IMR-90 (cell line): ENCODE results near the gene TOR1AIP2. TPM values are rescaled to one million over a fixed set of nuclear protein-coding genes. Genes with fewer than 3 reads are reported as not detected.
"Not testable (repeated sequence)": the region's sequence is repeated elsewhere in the genome, so short reads cannot be mapped to it uniquely, and the experiment has no call there.

ENCODE experiments used
- ATAC-seq: fragments of 200-7000 bp; cut with Tn5 transposase; 2 replicates; pipeline ENCODE4 v1.9.1; 2020; ENCODE audit warnings: low read depth, mild to moderate bottlenecking, moderate library complexity
- BruUV-seq: library from RNA; stranded (reverse); fragments of 400-500 nt; replicated peaks from 2 replicates; lab custom pipeline; 2021; lab: Mats Ljungman, UMichigan
- CTCF ChIA-PET: fragments of 300-600 bp; formaldehyde crosslinking; extraction: SDS; loops from one replicate; lab custom pipeline; 2021; ENCODE audit warnings: antibody characterized with exemption; lab: Yijun Ruan, JAX
- POLR2A ChIA-PET: fragments of 300-600 bp; sonication (Branson Sonifier 250); formaldehyde crosslinking; loops from one replicate; lab custom pipeline; 2022; ENCODE audit warnings: antibody characterized with exemption; ENCODE audit not compliant: unreplicated experiment; lab: Charles Lee
- DNase-seq: peaks from one replicate; pipeline ENCODE4 v3.0.0; 2013
- H2AFZ ChIP-seq: replicated peaks from 2 replicates; pipeline ENCODE3; 2013; ENCODE audit warnings: low read length, mild to moderate bottlenecking; ENCODE audit not compliant: poor library complexity
- H2AK5ac ChIP-seq: 2 replicates; pipeline ENCODE4 v1.6.1; 2013; ENCODE audit warnings: low read depth, low read length, inconsistent platforms
- H2AK9ac ChIP-seq: replicated peaks from 2 replicates; pipeline ENCODE3; 2013; ENCODE audit warnings: mild to moderate bottlenecking, low read depth, low read length, moderate library complexity; ENCODE audit not compliant: poor library complexity
- H2BK120ac ChIP-seq: 2 replicates; pipeline ENCODE4 v1.6.1; 2013; ENCODE audit warnings: low read depth, low read length, inconsistent platforms
- H2BK15ac ChIP-seq: 3 replicates; pipeline ENCODE4 v1.6.1; 2013; ENCODE audit warnings: low read depth, low read length, inconsistent platforms
- H2BK20ac ChIP-seq: 2 replicates; pipeline ENCODE4 v1.6.1; 2013; ENCODE audit warnings: low read depth, mild to moderate bottlenecking, inconsistent platforms, low read length, moderate library complexity
- H2BK5ac ChIP-seq: 2 replicates; pipeline ENCODE4 v1.6.1; 2013; ENCODE audit warnings: mild to moderate bottlenecking, low read depth, low read length, inconsistent platforms; ENCODE audit not compliant: poor library complexity, severe bottlenecking
- H3K14ac ChIP-seq: replicated peaks from 2 replicates; pipeline ENCODE4 v1.6.1; 2013; ENCODE audit warnings: low read depth, low read length, inconsistent platforms
- H3K18ac ChIP-seq: 2 replicates; pipeline ENCODE4 v1.6.1; 2013; ENCODE audit warnings: low read depth, low read length, control low read depth
- H3K23ac ChIP-seq: 2 replicates; pipeline ENCODE4 v1.6.1; 2013; ENCODE audit warnings: low read depth, low read length, inconsistent platforms
- H3K27ac ChIP-seq: 2 replicates; pipeline ENCODE4 v1.5.1; 2013; ENCODE audit warnings: mild to moderate bottlenecking, control low read depth, low read length; ENCODE audit not compliant: insufficient read depth
- H3K27me3 ChIP-seq: 2 replicates; pipeline ENCODE4 v1.6.1; 2013; ENCODE audit warnings: low read length; ENCODE audit not compliant: control insufficient read depth, insufficient read depth
- H3K36me3 ChIP-seq: 2 replicates; pipeline ENCODE4 v1.6.1; 2013; ENCODE audit warnings: low read length, mixed read lengths; ENCODE audit not compliant: control insufficient read depth, insufficient read depth
- H3K4ac ChIP-seq: 2 replicates; pipeline ENCODE4 v1.6.1; 2013; ENCODE audit warnings: low read depth, low read length, inconsistent platforms
- H3K4me1 ChIP-seq: 2 replicates; pipeline ENCODE4 v1.6.1; 2013; ENCODE audit warnings: low read length, mixed read lengths; ENCODE audit not compliant: control insufficient read depth, insufficient read depth
- H3K4me2 ChIP-seq: 2 replicates; pipeline ENCODE4 v1.6.1; 2013; ENCODE audit warnings: low read depth, mild to moderate bottlenecking, control low read depth, low read length, moderate library complexity
- H3K4me3 ChIP-seq: 2 replicates; pipeline ENCODE4 v1.5.1; 2013; ENCODE audit warnings: low read depth, mild to moderate bottlenecking, control low read depth, low read length, moderate library complexity; ENCODE audit not compliant: insufficient read depth
- H3K56ac ChIP-seq: 2 replicates; pipeline ENCODE4 v1.6.1; 2013; ENCODE audit warnings: low read length, inconsistent platforms; ENCODE audit not compliant: insufficient read depth; ENCODE audit errors: extremely low read depth
- H3K79me1 ChIP-seq, 2 experiments: 2 replicates each; pipeline ENCODE4 v1.6.1; 2013; ENCODE audit warnings: low read length in 2 of 2, inconsistent platforms in 1 of 2, low read depth in 1 of 2
- H3K9ac ChIP-seq: 2 replicates; pipeline ENCODE4 v1.6.1; 2013; ENCODE audit warnings: low read depth, low read length, control low read depth
- H3K9me1 ChIP-seq: 2 replicates; pipeline ENCODE4 v1.6.1; 2013; ENCODE audit warnings: low read length, inconsistent platforms; ENCODE audit not compliant: insufficient read depth
- H3K9me3 ChIP-seq: 2 replicates; pipeline ENCODE4 v1.6.1; 2013; ENCODE audit warnings: low read length; ENCODE audit not compliant: control insufficient read depth, insufficient read depth
- H4K20me1 ChIP-seq: 2 replicates; pipeline ENCODE4 v1.6.1; 2013; ENCODE audit warnings: low read length, inconsistent platforms; ENCODE audit not compliant: insufficient read depth
- H4K5ac ChIP-seq: 2 replicates; pipeline ENCODE4 v1.6.1; 2013; ENCODE audit warnings: mild to moderate bottlenecking, low read depth, low read length, control low read depth
- H4K8ac ChIP-seq, 2 experiments: 2 replicates each; pipeline ENCODE4 v1.6.1; 2013; ENCODE audit warnings: low read depth in 2 of 2, low read length in 2 of 2, control low read depth in 1 of 2, inconsistent platforms in 1 of 2
- H4K91ac ChIP-seq: 2 replicates; pipeline ENCODE4 v1.6.1; 2013; ENCODE audit warnings: low read depth, low read length, inconsistent platforms; ENCODE audit not compliant: insufficient read depth
- WGBS, 2 experiments: methylation state at CpG; one replicate each; pipeline versions ENCODE4 v1.1.5 to v1.1.7; 2013; ENCODE audit warnings: missing lambda C conversion rate in 2 of 2; ENCODE audit not compliant: insufficient read length in 1 of 2; ENCODE audit errors: extremely low coverage in 2 of 2; 5-methylcytosine and 5-hydroxymethylcytosine counted together
- dilution Hi-C: fragments of 300-500 bp; cut with HindIII; formaldehyde crosslinking; loops from one replicate; pipeline ENCODE4 v1.14.3; 2018; ENCODE audit warnings: low sequenced_read_pairs; ENCODE audit not compliant: unreplicated experiment
- in situ Hi-C: fragments of 300-500 bp; cut with MboI; formaldehyde crosslinking; loops from 3 replicates; pipeline ENCODE4 v1.14.3; 2019; ENCODE audit warnings: low sequenced_read_pairs, inconsistent platforms, mixed read lengths
- intact Hi-C: fragments of 100-400 bp; cut with micrococcal nuclease; formaldehyde crosslinking; loops from 2 replicates; pipeline ENCODE4 v1.10.0; 2022
- polyA plus RNA-seq, 3 experiments: library from polyadenylated mRNA; depleted of rRNA; stranded (reverse); fragments of >200 nt; gene quantifications; 2 replicates each; pipeline ENCODE4 v1.2.3, GENCODE V29; 2012; ENCODE audit warnings: low replicate concordance in 1 of 3
- total RNA-seq: library from RNA; depleted of rRNA; stranded (reverse); fragments of >200 nt; gene quantifications from 2 replicates; pipeline ENCODE4 v1.2.3, GENCODE V29; 2012

Gene TOR1AIP2
- total and polyA plus RNA-seq, 2 of the 4 experiments (the other 2 are of a cell fraction), result 20.7 to 85.0 TPM

DNA sequence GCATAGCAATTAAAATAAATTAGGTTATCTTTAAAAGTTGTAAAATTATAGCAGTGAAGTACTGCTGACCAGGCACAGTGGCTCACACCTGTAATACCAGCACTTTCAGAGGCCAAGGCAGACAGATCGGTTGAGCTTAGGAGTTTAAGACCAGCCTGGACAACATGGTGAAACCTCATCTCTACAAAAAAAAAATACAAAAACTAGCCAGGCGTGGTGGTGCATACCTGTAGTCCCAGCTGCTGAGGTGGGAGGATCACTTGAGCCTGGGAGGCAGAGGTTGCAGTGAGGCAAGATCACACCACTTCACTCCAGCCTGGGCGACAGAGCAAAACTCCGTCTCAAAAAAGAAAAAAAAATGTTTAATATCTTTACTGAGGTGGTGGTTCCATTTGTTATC lies 21.8 kb downstream of the TOR1AIP2 start:
- H4K8ac ChIP-seq, H4K20me1 ChIP-seq, H3K18ac ChIP-seq, H3K27ac ChIP-seq, H3K4ac ChIP-seq, CTCF ChIA-PET, H3K56ac ChIP-seq, H4K5ac ChIP-seq, BruUV-seq, ATAC-seq, POLR2A ChIA-PET, intact Hi-C loops, H2AK5ac ChIP-seq, H3K4me3 ChIP-seq, H3K4me1 ChIP-seq, H2AFZ ChIP-seq, H3K4me2 ChIP-seq, H2BK20ac ChIP-seq, H2BK5ac ChIP-seq, H3K23ac ChIP-seq, H2BK15ac ChIP-seq, H3K9me1 ChIP-seq, H3K9ac ChIP-seq, dilution Hi-C loops, H2BK120ac ChIP-seq, H3K9me3 ChIP-seq, H3K27me3 ChIP-seq, H3K14ac ChIP-seq, H4K91ac ChIP-seq, DNase-seq, H2AK9ac ChIP-seq: not testable (repeated sequence)
- H3K36me3 ChIP-seq, result peaks cover 26% of the 10 kb centered on the region
- no CpG with 5 or more reads among the region's 4 CpGs for WGBS, 2 experiments
- in situ Hi-C loops, result loop anchor here (25.0 kb wide), 1 partner anchor 556 kb away; no protein-coding TSS in a partner anchor
- peaks cover 8 to 11% of the 10 kb centered on the region in 2 experiments; a peak in 2 of 4 replicates for H3K79me1 ChIP-seq
